ENCODE results near the gene SPAG16. TPM values are rescaled to one million over a fixed set of nuclear protein-coding genes. Genes with fewer than 3 reads are reported as not detected.

Gene SPAG16
- total RNA-seq, 1 experiment from 2014 or later, result 16.6 TPM

GRCh38 chr2:213816583-213816982 is 532.3 kb downstream of the SPAG16 start:
- no peak for DNase-seq (ENCODE audit: low read depth)

GRCh38 chr2:213818436-213818835 is 534.2 kb downstream of the SPAG16 start:
- DNase-seq (ENCODE audit: low read depth), result no peak

- DNase-seq (ENCODE audit: low read depth), result no peak
Measured at GRCh38 chr2:213834331-213834730, 550.1 kb downstream of the SPAG16 start.

GRCh38 chr2:213834746-213835145 is 550.5 kb downstream of the SPAG16 start:
- DNase-seq (ENCODE audit: low read depth), result no peak

GRCh38 chr2:213846856-213847255 is 562.6 kb downstream of the SPAG16 start:
- DNase-seq (ENCODE audit: low read depth), result no peak

GRCh38 chr2:213847316-213847715 is 563.1 kb downstream of the SPAG16 start:
- no peak for DNase-seq (ENCODE audit: low read depth)

- DNase-seq (ENCODE audit: low read depth), result no peak
Measured at GRCh38 chr2:213848631-213849030, 564.4 kb downstream of the SPAG16 start.

GRCh38 chr2:213861638-213862037 is 577.4 kb downstream of the SPAG16 start:
- DNase-seq (ENCODE audit: low read depth), result no peak

GRCh38 chr2:213862407-213863076 is 578.3 kb downstream of the SPAG16 start:
- DNase-seq (ENCODE audit: low read depth), result no peak

- DNase-seq (ENCODE audit: low read depth), result no peak
Measured at GRCh38 chr2:213863541-213863940, 579.3 kb downstream of the SPAG16 start.

- DNase-seq (ENCODE audit: low read depth), result no peak
Measured at GRCh38 chr2:213868526-213868925, 584.3 kb downstream of the SPAG16 start.

GRCh38 chr2:213885485-213885884 is 601.2 kb downstream of the SPAG16 start:
- DNase-seq (ENCODE audit: low read depth), result no peak

GRCh38 chr2:213914510-213914909 is 630.2 kb downstream of the SPAG16 start:
- DNase-seq (ENCODE audit: low read depth), result no peak

- DNase-seq (ENCODE audit: low read depth), result no peak
Measured at GRCh38 chr2:213920014-213920413, 635.8 kb downstream of the SPAG16 start.

- DNase-seq (ENCODE audit: low read depth), result no peak
Measured at GRCh38 chr2:213923543-213923942, 639.3 kb downstream of the SPAG16 start.

GRCh38 chr2:213934560-213934959 is 650.3 kb downstream of the SPAG16 start:
- no peak for DNase-seq (ENCODE audit: low read depth)

GRCh38 chr2:213958086-213958485 is 673.8 kb downstream of the SPAG16 start:
- no peak for DNase-seq (ENCODE audit: low read depth)

GRCh38 chr2:213959589-213959988 is 675.3 kb downstream of the SPAG16 start:
- no peak for DNase-seq (ENCODE audit: low read depth)

GRCh38 chr2:213971536-213971935 is 687.3 kb downstream of the SPAG16 start:
- no peak for DNase-seq (ENCODE audit: low read depth)

GRCh38 chr2:213980883-213981282 is 696.6 kb downstream of the SPAG16 start:
- DNase-seq (ENCODE audit: low read depth), result no peak

GRCh38 chr2:213989207-213989606 is 704.9 kb downstream of the SPAG16 start:
- DNase-seq (ENCODE audit: low read depth), result no peak

- no peak for DNase-seq (ENCODE audit: low read depth)
Measured at GRCh38 chr2:213991453-213992108, 707.3 kb downstream of the SPAG16 start.

- no peak for DNase-seq (ENCODE audit: low read depth)
Measured at GRCh38 chr2:213995400-213996105, 711.3 kb downstream of the SPAG16 start.
